Heart right ventricle (tissue), 16 donors: ENCODE measurements around the gene MCF2L2. TPM values are rescaled to one million over a fixed set of nuclear protein-coding genes. Genes with fewer than 3 reads are reported as not detected.

Source experiments
- ATAC-seq, 8 donors: fragments of 200-7000 bp; cut with Tn5 transposase; one replicate each; pipeline ENCODE4 v1.9.1; 2020; ENCODE audit warnings: mild to moderate bottlenecking in 8 of 8, moderate library complexity in 8 of 8, moderate number of reproducible peaks in 1 of 8
- DNase-seq, 2 donors: peaks; one replicate each; pipeline ENCODE4 v3.0.0-alpha.2; 2020
- H3K27ac ChIP-seq, 10 donors: fragments of 200-600 bp; sonication (generic) in 2 of 10; one replicate each; pipeline versions ENCODE4 v1.5.0 to v1.8.0; 2020 to 2022; ENCODE audit warnings: mild to moderate bottlenecking in 3 of 10
- H3K27me3 ChIP-seq, 7 donors: fragments of 200-600 bp; one replicate each; pipeline ENCODE4 v1.8.0; 2021 to 2022; ENCODE audit warnings: mild to moderate bottlenecking in 2 of 7
- H3K36me3 ChIP-seq, 9 donors: fragments of 200-600 bp; sonication (generic) in 1 of 9; one replicate each; pipeline versions ENCODE4 v1.5.0 to v1.8.0; 2020 to 2022; ENCODE audit warnings: mild to moderate bottlenecking in 2 of 9
- H3K4me1 ChIP-seq, 9 donors: fragments of 200-600 bp; sonication (generic) in 1 of 9; one replicate each; pipeline versions ENCODE4 v1.5.0 to v1.8.0; 2020 to 2022; ENCODE audit warnings: mild to moderate bottlenecking in 4 of 9
- H3K4me3 ChIP-seq, 10 donors: fragments of 200-600 bp; sonication (generic) in 2 of 10; one replicate each; pipeline versions ENCODE4 v1.5.0 to v1.8.0; 2020 to 2022; ENCODE audit warnings: mild to moderate bottlenecking in 7 of 10, moderate library complexity in 2 of 10
- H3K9me3 ChIP-seq, 11 donors: fragments of 200-600 bp in 10 of 11; sonication (generic) in 2 of 11; one replicate each; pipeline versions ENCODE4 v1.5.0 to v1.8.0; 2013 to 2022; ENCODE audit warnings: mild to moderate bottlenecking in 2 of 11, control low read depth in 1 of 11, moderate library complexity in 1 of 11
- CTCF ChIP-seq, 9 donors: fragments of 200-600 bp; sonication (generic) in 2 of 9; IDR thresholded peaks; one replicate each; pipeline versions ENCODE4 v1.5.0 to v1.8.0; 2021 to 2022; ENCODE audit warnings: antibody characterized with exemption in 9 of 9, mild to moderate bottlenecking in 5 of 9, moderate library complexity in 1 of 9
- WGBS, 2 donors: extraction: QIAGEN DNeasy Blood & Tissue Kit; methylation state at CpG; one replicate each; pipeline ENCODE4 v1.1.7; 2013; ENCODE audit warnings: inconsistent platforms in 1 of 2; 5-methylcytosine and 5-hydroxymethylcytosine counted together
- intact Hi-C, 10 donors: fragments of 100-400 bp; cut with DNase I; formaldehyde crosslinking; loops; one replicate each; pipeline versions ENCODE4 v1.11.1 to v1.14.2; 2022
- polyA plus RNA-seq, 2 donors: library from polyadenylated mRNA; stranded (reverse); fragments of 200-250 nt; gene quantifications; one replicate each; pipeline ENCODE4 v1.2.3, GENCODE V29; 2013
- total RNA-seq, 10 donors: library from RNA; stranded (reverse); fragmentation: NEBNext Ultra II Directional in 3 of 10; extraction: Animal tissue kit (Norgen Biotek cat#: 25700) in 3 of 10; gene quantifications; one replicate each; pipeline versions ENCODE4 v1.2.1 to v1.2.4, GENCODE V29; 2021 to 2023
- donor health status: Arrhythmogenic right ventricular cardiomyopathy.
- donor health status: ischemic (EF 13 %, LVEDD 7.1; RV severe dilation, severe dysfunction).
- donor health status: healthy with polysubstance abuse.
- donor health status: DM: no; HTN: yes; CAD: no.
- donor health status: DM: no; HTN: no; CAD: no.
- donor health status: ischemic (EF 25% LVEDD 6.9; RV normal size, moderate dysfunction).
- donor health status: ischemic (EF 25% LVEDD 5.7; RV mildly dilated, moderate dysfunction).
- donor health status: healthy.
- donor health status: DM: yes; HTN: yes; CAD: no.
- donor health status: Ischemic cardiomyopathy.
- donor health status: ischemic (EF 35%, LVEDD 5.7; RV mildly dilated, moderate dysfunction).
- donor health status: nonischemic (EF 11% LVEDD 7.7; RV severe dilation, severe dysfunction).
- donor health status: DM: yes; HTN: yes; CAD: no.
- donor health status: PGD.
- donor health status: ischemic (EF 29% LVEDD 5.4; RV normal size, mild dysfunction).
- donor health status: nonischemic (EF 23%, LVEDD 6.1; RV moderate dilation, normal function).

The MCF2L2 gene
- total and polyA plus RNA-seq, 12 donors = 0.09 to 1.5 (median 0.40) TPM; not detected in 1

- Histone ChIP-seq H3K9me3 (no peaks in the 10 kb centered on the region), H3K4me1 (peaks cover 0 to 33% (median 17%) of the 10 kb centered on the region in 9 donors), H3K36me3 (no peaks in the 10 kb centered on the region), H3K27me3 (no peaks in the 10 kb centered on the region), H3K27ac (peak overlapping the region in 3 of 10 donors; percentile 29 to 83 (median 80)), H3K4me3 (no peak overlapping the region)
- ATAC-seq (no peak), DNase-seq (no peak)
- WGBS, 2 donors = 93 to 95% methylated on average over 2 of the region's 2 CpGs
- intact Hi-C loops = loop anchor here in 1 of 10 donors (5.0 kb wide), 1 partner anchor 36 kb away; the partner anchor contains the start of gene B3GNT5
- no peak for TF ChIP-seq CTCF (IDR thresholded peaks at IDR 0.05)
Observed at GRCh38 chr3:183288117-183288516, 140.3 kb downstream of the MCF2L2 start.

GRCh38 chr3:183287301-183287971 lies 141.0 kb downstream of the MCF2L2 start:
- Histone ChIP-seq H3K4me3 (no peak overlapping the region), H3K4me1 (peaks cover 0 to 33% (median 17%) of the 10 kb centered on the region in 9 donors), H3K27me3 (no peaks in the 10 kb centered on the region), H3K27ac (peak overlapping the region in 4 of 10 donors; percentile 44 to 83 (median 75)), H3K36me3 (no peaks in the 10 kb centered on the region), H3K9me3 (no peaks in the 10 kb centered on the region)
- whole genome bisulfite sequencing, 2 donors = 60 to 72% methylated on average over 9 of the region's 9 CpGs
- peak in 7 of 8 donors; percentile 39 to 72 (median 50) for ATAC-seq
- no peak for TF ChIP-seq CTCF (IDR thresholded peaks at IDR 0.05)
- DNase-seq = no peak
- intact Hi-C loops = loop anchor here in 1 of 10 donors (5.0 kb wide), 1 partner anchor 35 kb away; the partner anchor contains the start of gene B3GNT5

GRCh38 chr3:183285828-183286457 lies 142.5 kb downstream of the MCF2L2 start:
- peak overlapping the region in 2 of 10 donors; percentile 2 to 9 for H3K4me3 ChIP-seq
- no peaks in the 10 kb centered on the region for H3K9me3 ChIP-seq
- H3K27me3 ChIP-seq = no peaks in the 10 kb centered on the region
- peaks cover 0 to 33% (median 17%) of the 10 kb centered on the region in 9 donors for H3K4me1 ChIP-seq
- no peaks in the 10 kb centered on the region for H3K36me3 ChIP-seq
- ATAC-seq (peak; percentile 84 to 98 (median 94)), DNase-seq (peak; percentile 67 to 88)
- WGBS, 2 donors = 25 to 45% methylated on average over 10 of the region's 10 CpGs
- intact Hi-C loops = loop anchor here in 1 of 10 donors (5.0 kb wide), 1 partner anchor 34 kb away; the partner anchor contains the start of gene B3GNT5
- TF ChIP-seq CTCF (IDR thresholded peaks at IDR 0.05) = no peak
- peak overlapping the region; percentile 42 to 83 (median 69) for H3K27ac ChIP-seq

GRCh38 chr3:183285318-183285717 lies 143.1 kb downstream of the MCF2L2 start:
- peaks cover 0 to 33% (median 17%) of the 10 kb centered on the region in 9 donors for H3K4me1 ChIP-seq
- peak overlapping the region in 9 of 10 donors; percentile 63 to 83 (median 70) for H3K27ac ChIP-seq
- no peaks in the 10 kb centered on the region for H3K36me3 ChIP-seq
- no peaks in the 10 kb centered on the region for H3K9me3 ChIP-seq
- intact Hi-C loops = loop anchor here in 1 of 10 donors (5.0 kb wide), 1 partner anchor 33 kb away; the partner anchor contains the start of gene B3GNT5
- no peak for TF ChIP-seq CTCF (IDR thresholded peaks at IDR 0.05)
- DNase-seq (no peak), ATAC-seq (peak in 3 of 8 donors; percentile 9 to 27 (median 26))
- 51 to 70% methylated on average over 1 of the region's 1 CpG for WGBS, 2 donors
- H3K4me3 ChIP-seq = peak overlapping the region in 2 of 10 donors; percentile 2 to 9
- H3K27me3 ChIP-seq = no peaks in the 10 kb centered on the region
